CD8-positive, alpha-beta memory T cell (primary cell): Measurements from ENCODE around the gene CFAP210. TPM values are rescaled to one million over a fixed set of nuclear protein-coding genes. Genes with fewer than 3 reads are reported as not detected.

ENCODE experiments used
- CTCF ChIA-PET: fragments of 350-600 bp; sonication (Branson Sonifier 250); formaldehyde crosslinking; loops from one replicate; lab custom pipeline; 2021; ENCODE audit warnings: antibody characterized with exemption; lab: Charles Lee
- POLR2A ChIA-PET: fragments of 350-600 bp; sonication (Branson Sonifier 250); formaldehyde crosslinking; loops from one replicate; lab custom pipeline; 2021; ENCODE audit warnings: antibody characterized with exemption; lab: Charles Lee
- DNase-seq, 5 donors: peaks; one replicate each; pipeline versions ENCODE4 v3.0.0 to v3.0.0-alpha.2; 2020 to 2022; ENCODE audit warnings: mixed read lengths in 1 of 5
- H3K27ac ChIP-seq: one replicate; pipeline ENCODE4 v1.7.0; 2013; ENCODE audit warnings: low read depth, mild to moderate bottlenecking, low read length, moderate library complexity
- H3K27me3 ChIP-seq: 2 replicates; pipeline ENCODE4 v1.7.0; 2013; ENCODE audit warnings: low read length, mild to moderate bottlenecking; ENCODE audit not compliant: insufficient read depth, poor library complexity, severe bottlenecking
- H3K36me3 ChIP-seq: 2 replicates; pipeline ENCODE4 v1.7.0; 2013; ENCODE audit warnings: mild to moderate bottlenecking, low read length, moderate library complexity; ENCODE audit not compliant: insufficient read depth
- H3K4me1 ChIP-seq: 2 replicates; pipeline ENCODE4 v1.7.0; 2013; ENCODE audit warnings: mild to moderate bottlenecking, low read length, moderate library complexity; ENCODE audit not compliant: insufficient read depth
- H3K4me3 ChIP-seq: 2 replicates; pipeline ENCODE4 v1.7.0; 2013; ENCODE audit warnings: mild to moderate bottlenecking, low read length
- H3K9me3 ChIP-seq: 2 replicates; pipeline ENCODE4 v1.7.0; 2013; ENCODE audit warnings: mild to moderate bottlenecking, low read length
- H3K27ac Mint-ChIP-seq, 8 donors: one replicate each; pipeline ENCODE4 v1.8.0; 2020 to 2021; ENCODE audit warnings: mixed read lengths in 8 of 8, mild to moderate bottlenecking in 6 of 8, inconsistent platforms in 3 of 8, moderate library complexity in 3 of 8
- H3K27me3 Mint-ChIP-seq, 2 donors: one replicate each; pipeline ENCODE4 v1.8.0; 2020 to 2021; ENCODE audit warnings: mixed read lengths in 2 of 2, mild to moderate bottlenecking in 1 of 2, moderate library complexity in 1 of 2
- H3K36me3 Mint-ChIP-seq, 3 donors: one replicate each; pipeline ENCODE4 v1.8.0; 2020 to 2021; ENCODE audit warnings: mixed read lengths in 3 of 3, inconsistent platforms in 1 of 3, mild to moderate bottlenecking in 1 of 3
- H3K4me1 Mint-ChIP-seq, 3 donors: one replicate each; pipeline ENCODE4 v1.8.0; 2020 to 2021; ENCODE audit warnings: mixed read lengths in 3 of 3, inconsistent platforms in 1 of 3, mild to moderate bottlenecking in 1 of 3
- H3K4me3 Mint-ChIP-seq, 7 donors: one replicate each; pipeline ENCODE4 v1.8.0; 2020 to 2021; ENCODE audit warnings: mixed read lengths in 7 of 7, mild to moderate bottlenecking in 6 of 7, moderate library complexity in 4 of 7, inconsistent platforms in 2 of 7
- H3K9me3 Mint-ChIP-seq, 5 donors: one replicate each; pipeline ENCODE4 v1.8.0; 2020 to 2022; ENCODE audit warnings: mixed read lengths in 5 of 5, mild to moderate bottlenecking in 3 of 5, moderate library complexity in 2 of 5, inconsistent platforms in 1 of 5
- polyA plus RNA-seq: library from polyadenylated mRNA; unstranded; fragments of 300-500 nt; fragmentation: Illumina TruSeq; gene quantifications from one replicate; pipeline ENCODE4 v1.2.3, GENCODE V29; 2021
- total RNA-seq, 2 experiments: library from RNA; stranded (reverse); gene quantifications; one replicate each; pipeline ENCODE4 v1.2.3, GENCODE V29; 2021

CFAP210 gene
- total RNA-seq (under 1 TPM in 1 of 2 experiments, not detected in 1; 0.57 TPM), polyA plus RNA-seq (not detected)

GRCh38 chr2:169694113-169694893 lies at the start of gene CFAP210, which contains the start of gene PHOSPHO2:
Gene CFAP210, minus strand, starts transcription at chr2:169694405. Its CDS starts 78 bp downstream, at chr2:169694327.
Gene PHOSPHO2, plus strand, starts transcription at chr2:169694469. Its CDS starts 6,503 bp downstream, at chr2:169700972.
- Histone ChIP-seq H3K4me1 (peaks cover 8% of the 10 kb centered on the region), H3K27me3 (no peaks in the 10 kb centered on the region), H3K9me3 (no peaks in the 10 kb centered on the region), H3K36me3 (no peaks in the 10 kb centered on the region), H3K4me3 (peak within 1 kb of the TSS; percentile 74), H3K27ac (peak within 1 kb of the TSS; percentile 95)
- peak; percentile 99 to 100 (median 99) for DNase-seq
- Mint-ChIP-seq H3K36me3 (peaks cover 7 to 24% (median 15%) of the 10 kb centered on the region in 3 donors), H3K9me3 (peaks cover 8 to 16% (median 13%) of the 10 kb centered on the region in 5 donors), H3K27me3 (peaks cover 0 to 21% of the 10 kb centered on the region in 2 donors), H3K4me3 (peak within 1 kb of the TSS; percentile 87 to 96 (median 91)), H3K27ac (peak within 1 kb of the TSS; percentile 96 to 100 (median 99)), H3K4me1 (peaks cover 15 to 29% (median 16%) of the 10 kb centered on the region in 3 donors)
- POLR2A ChIA-PET: interaction anchor here (0.7 to 2.4 kb wide), 3 partner anchors 9 to 109 kb away, joined by 3 to 9 read pairs (median 5); no protein-coding TSS in a partner anchor
- CTCF ChIA-PET: interaction anchor here (1.4 kb wide), 1 partner anchor 11 kb away, joined by 3 read pairs; no protein-coding TSS in a partner anchor

- Mint-ChIP-seq H3K36me3 (peaks cover 0 to 4% (median 0%) of the 10 kb centered on the region in 3 donors), H3K9me3 (no peaks in the 10 kb centered on the region), H3K4me3 (no peak overlapping the region), H3K27me3 (peaks cover 2 to 8% of the 10 kb centered on the region in 2 donors), H3K4me1 (peaks cover 0 to 2% (median 1%) of the 10 kb centered on the region in 3 donors), H3K27ac (no peak overlapping the region)
- Histone ChIP-seq H3K4me1 (no peaks in the 10 kb centered on the region), H3K27me3 (no peaks in the 10 kb centered on the region), H3K9me3 (no peaks in the 10 kb centered on the region), H3K4me3 (no peak overlapping the region), H3K27ac (no peak overlapping the region), H3K36me3 (no peaks in the 10 kb centered on the region)
- CTCF ChIA-PET: no interaction called here
- no peak for DNase-seq
- POLR2A ChIA-PET: no interaction called here
Observed at GRCh38 chr2:169743549-169743948, 49.3 kb upstream of the CFAP210 start.

- POLR2A ChIA-PET: no interaction called here
- Histone ChIP-seq H3K27ac (no peak overlapping the region), H3K27me3 (peaks cover 9% of the 10 kb centered on the region), H3K9me3 (no peaks in the 10 kb centered on the region), H3K4me1 (peaks cover 5% of the 10 kb centered on the region), H3K4me3 (no peak overlapping the region), H3K36me3 (no peaks in the 10 kb centered on the region)
- Mint-ChIP-seq H3K27me3 (peaks cover 11 to 23% of the 10 kb centered on the region in 2 donors), H3K4me3 (no peak overlapping the region), H3K36me3 (peaks cover 0 to 4% (median 0%) of the 10 kb centered on the region in 3 donors), H3K4me1 (peaks cover 3 to 6% (median 4%) of the 10 kb centered on the region in 3 donors), H3K27ac (no peak overlapping the region), H3K9me3 (no peaks in the 10 kb centered on the region)
- DNase-seq: no peak
- CTCF ChIA-PET: interaction anchor here (1.4 kb wide), 1 partner anchor 22 kb away, joined by 3 read pairs; no protein-coding TSS in a partner anchor
Observed at GRCh38 chr2:169739351-169739750, 45.1 kb upstream of the CFAP210 start.

- ChIA-PET POLR2A (no interaction called here), CTCF (no interaction called here)
- Mint-ChIP-seq H3K27me3 (peaks cover 11 to 23% of the 10 kb centered on the region in 2 donors), H3K9me3 (no peaks in the 10 kb centered on the region), H3K4me1 (peaks cover 3 to 7% (median 5%) of the 10 kb centered on the region in 3 donors), H3K36me3 (no peaks in the 10 kb centered on the region), H3K27ac (peak overlapping the region in 1 of 8 donors; percentile 62), H3K4me3 (no peak overlapping the region)
- H3K4me3 ChIP-seq: no peak overlapping the region
- H3K36me3 ChIP-seq: no peaks in the 10 kb centered on the region
- no peak for DNase-seq
- no peaks in the 10 kb centered on the region for H3K9me3 ChIP-seq
- H3K27ac ChIP-seq: no peak overlapping the region
- peaks cover 5% of the 10 kb centered on the region for H3K4me1 ChIP-seq
- peaks cover 9% of the 10 kb centered on the region for H3K27me3 ChIP-seq
Observed at GRCh38 chr2:169738566-169739229, 44.5 kb upstream of the CFAP210 start.

GRCh38 chr2:169736902-169737301 lies 42.7 kb upstream of the CFAP210 start:
- Histone ChIP-seq H3K9me3 (no peaks in the 10 kb centered on the region), H3K4me1 (peaks cover 10% of the 10 kb centered on the region), H3K36me3 (no peaks in the 10 kb centered on the region), H3K27ac (no peak overlapping the region), H3K4me3 (no peak overlapping the region), H3K27me3 (peaks cover 9% of the 10 kb centered on the region)
- ChIA-PET CTCF (no interaction called here), POLR2A (no interaction called here)
- H3K4me1 Mint-ChIP-seq: peaks cover 15 to 21% (median 15%) of the 10 kb centered on the region in 3 donors
- peaks cover 0 to 2% (median 0%) of the 10 kb centered on the region in 3 donors for H3K36me3 Mint-ChIP-seq
- no peak for DNase-seq
- peak overlapping the region in 2 of 7 donors; percentile 9 to 16 for H3K4me3 Mint-ChIP-seq
- H3K9me3 Mint-ChIP-seq: no peaks in the 10 kb centered on the region
- no peak overlapping the region for H3K27ac Mint-ChIP-seq
- H3K27me3 Mint-ChIP-seq: peaks cover 18 to 26% of the 10 kb centered on the region in 2 donors

- H3K27me3 Mint-ChIP-seq: peaks cover 18 to 26% of the 10 kb centered on the region in 2 donors
- H3K4me1 Mint-ChIP-seq: peaks cover 15 to 24% (median 15%) of the 10 kb centered on the region in 3 donors
- H3K27ac Mint-ChIP-seq: no peak overlapping the region
- ChIA-PET CTCF (no interaction called here), POLR2A (no interaction called here)
- H3K9me3 Mint-ChIP-seq: no peaks in the 10 kb centered on the region
- peak overlapping the region; percentile 8 to 78 (median 57) for H3K4me3 Mint-ChIP-seq
- Histone ChIP-seq H3K27me3 (peaks cover 9% of the 10 kb centered on the region), H3K36me3 (no peaks in the 10 kb centered on the region), H3K4me3 (no peak overlapping the region), H3K9me3 (no peaks in the 10 kb centered on the region), H3K4me1 (peaks cover 10% of the 10 kb centered on the region), H3K27ac (no peak overlapping the region)
- peaks cover 0 to 2% (median 0%) of the 10 kb centered on the region in 3 donors for H3K36me3 Mint-ChIP-seq
- no peak for DNase-seq
Observed at GRCh38 chr2:169735623-169736022, 41.4 kb upstream of the CFAP210 start.

- CTCF ChIA-PET: no interaction called here
- Histone ChIP-seq H3K27ac (peak overlapping the region; percentile 28), H3K4me1 (peaks cover 10% of the 10 kb centered on the region), H3K4me3 (peak overlapping the region; percentile 47), H3K27me3 (peaks cover 9% of the 10 kb centered on the region), H3K36me3 (no peaks in the 10 kb centered on the region), H3K9me3 (no peaks in the 10 kb centered on the region)
- Mint-ChIP-seq H3K4me3 (peak overlapping the region; percentile 62 to 95 (median 76)), H3K27ac (peak overlapping the region in 2 of 8 donors; percentile 36 to 57), H3K4me1 (peaks cover 15 to 24% (median 15%) of the 10 kb centered on the region in 3 donors), H3K36me3 (peaks cover 0 to 2% (median 0%) of the 10 kb centered on the region in 3 donors), H3K9me3 (no peaks in the 10 kb centered on the region), H3K27me3 (peaks cover 18 to 22% of the 10 kb centered on the region in 2 donors)
- POLR2A ChIA-PET: no interaction called here
- DNase-seq: peak in 1 of 5 donors; percentile 13
Observed at GRCh38 chr2:169734169-169734847, 40.1 kb upstream of the CFAP210 start.
